Stimulated activated memory B cell treated with anti-CD40 and anti-IgM and Interleukin-4, amounts not matched to agents 10 μg/mL and 1 μg/mL and 100 μg/mL, for 72 hours (primary cell): ENCODE measurements around the gene TEKTIP1.
"Not testable (repeated sequence)": the region's sequence is repeated elsewhere in the genome, so short reads cannot be mapped to it uniquely, and the experiment has no call there.

Experiments used
- ATAC-seq: fragments of 150-1000 bp; cut with Tn5 transposase; 2 replicates; pipeline ENCODE4 v1.10.0; 2021
- H3K27ac Mint-ChIP-seq: one replicate; pipeline ENCODE4 v1.8.0; 2022; ENCODE audit warnings: mild to moderate bottlenecking, mixed read lengths
- H3K27me3 Mint-ChIP-seq: one replicate; pipeline ENCODE4 v1.8.0; 2022; ENCODE audit warnings: mixed read lengths
- H3K36me3 Mint-ChIP-seq: one replicate; pipeline ENCODE4 v1.8.0; 2022; ENCODE audit warnings: mixed read lengths
- H3K4me1 Mint-ChIP-seq: one replicate; pipeline ENCODE4 v1.8.0; 2022; ENCODE audit warnings: mixed read lengths
- H3K4me3 Mint-ChIP-seq: one replicate; pipeline ENCODE4 v1.8.0; 2022; ENCODE audit warnings: mild to moderate bottlenecking, moderate library complexity, mixed read lengths
- H3K9me3 Mint-ChIP-seq: one replicate; pipeline ENCODE4 v1.8.0; 2022; ENCODE audit warnings: mixed read lengths

Gene TEKTIP1

GRCh38 chr19:3527238-3527910 lies 11.6 kb upstream of the TEKTIP1 start:
- H3K27ac Mint-ChIP-seq, result no peak overlapping the region
- H3K27me3 Mint-ChIP-seq, result no peaks in the 10 kb centered on the region
- peaks cover 22% of the 10 kb centered on the region for H3K36me3 Mint-ChIP-seq
- peaks cover under 1% of the 10 kb centered on the region for H3K4me1 Mint-ChIP-seq
- ATAC-seq, result no peak
- H3K9me3 Mint-ChIP-seq, result no peaks in the 10 kb centered on the region
- no peak overlapping the region for H3K4me3 Mint-ChIP-seq

- peaks cover 25% of the 10 kb centered on the region for H3K36me3 Mint-ChIP-seq
- no peaks in the 10 kb centered on the region for H3K9me3 Mint-ChIP-seq
- no peaks in the 10 kb centered on the region for H3K4me1 Mint-ChIP-seq
- H3K4me3 Mint-ChIP-seq, result no peak overlapping the region
- no peaks in the 10 kb centered on the region for H3K27me3 Mint-ChIP-seq
- H3K27ac Mint-ChIP-seq, result no peak overlapping the region
- ATAC-seq, result no peak
Observed at GRCh38 chr19:3528080-3528479, 10.9 kb upstream of the TEKTIP1 start.

GRCh38 chr19:3528539-3529211 lies 10.3 kb upstream of the TEKTIP1 start:
- no peaks in the 10 kb centered on the region for H3K9me3 Mint-ChIP-seq
- ATAC-seq, result no peak
- no peak overlapping the region for H3K4me3 Mint-ChIP-seq
- no peak overlapping the region for H3K27ac Mint-ChIP-seq
- H3K4me1 Mint-ChIP-seq, result no peaks in the 10 kb centered on the region
- no peaks in the 10 kb centered on the region for H3K27me3 Mint-ChIP-seq
- H3K36me3 Mint-ChIP-seq, result peaks cover 26% of the 10 kb centered on the region

- not testable (repeated sequence) for H3K27ac Mint-ChIP-seq, H3K9me3 Mint-ChIP-seq, H3K27me3 Mint-ChIP-seq, ATAC-seq, H3K4me3 Mint-ChIP-seq, H3K4me1 Mint-ChIP-seq
- H3K36me3 Mint-ChIP-seq, result peaks cover 23% of the 10 kb centered on the region
Observed at GRCh38 chr19:3529299-3529698, 9.7 kb upstream of the TEKTIP1 start.

- Mint-ChIP-seq H3K9me3 (no peaks in the 10 kb centered on the region), H3K27me3 (no peaks in the 10 kb centered on the region), H3K4me1 (no peaks in the 10 kb centered on the region), H3K27ac (no peak overlapping the region), H3K4me3 (no peak overlapping the region), H3K36me3 (peaks cover 32% of the 10 kb centered on the region)
- ATAC-seq, result no peak
Observed at GRCh38 chr19:3530389-3530788, 8.6 kb upstream of the TEKTIP1 start.

- Mint-ChIP-seq H3K9me3 (no peaks in the 10 kb centered on the region), H3K4me1 (no peaks in the 10 kb centered on the region), H3K36me3 (peaks cover 42% of the 10 kb centered on the region), H3K27ac (no peak overlapping the region), H3K4me3 (no peak overlapping the region), H3K27me3 (no peaks in the 10 kb centered on the region)
- ATAC-seq, result no peak
Observed at GRCh38 chr19:3531716-3532115, 7.3 kb upstream of the TEKTIP1 start.

GRCh38 chr19:3532154-3532786 lies 6.7 kb upstream of the TEKTIP1 start:
- Mint-ChIP-seq H3K9me3 (no peaks in the 10 kb centered on the region), H3K27me3 (no peaks in the 10 kb centered on the region), H3K27ac (no peak overlapping the region), H3K4me3 (no peak overlapping the region), H3K4me1 (no peaks in the 10 kb centered on the region), H3K36me3 (peaks cover 39% of the 10 kb centered on the region)
- no peak for ATAC-seq

GRCh38 chr19:3533033-3533432 lies 5.9 kb upstream of the TEKTIP1 start:
- no peak for ATAC-seq
- H3K27me3 Mint-ChIP-seq, result no peaks in the 10 kb centered on the region
- peaks cover 45% of the 10 kb centered on the region for H3K36me3 Mint-ChIP-seq
- no peaks in the 10 kb centered on the region for H3K4me1 Mint-ChIP-seq
- no peak overlapping the region for H3K27ac Mint-ChIP-seq
- H3K9me3 Mint-ChIP-seq, result no peaks in the 10 kb centered on the region
- no peak overlapping the region for H3K4me3 Mint-ChIP-seq

- Mint-ChIP-seq H3K27me3 (no peaks in the 10 kb centered on the region), H3K9me3 (no peaks in the 10 kb centered on the region)
Observed at GRCh38 chr19:3533563-3534216, 5.3 kb upstream of the TEKTIP1 start.

GRCh38 chr19:3534375-3535234 lies 4.4 kb upstream of the TEKTIP1 start:
- Mint-ChIP-seq H3K27ac (no peak overlapping the region), H3K36me3 (peaks cover 56% of the 10 kb centered on the region), H3K9me3 (no peaks in the 10 kb centered on the region), H3K4me1 (no peaks in the 10 kb centered on the region), H3K4me3 (no peak overlapping the region), H3K27me3 (no peaks in the 10 kb centered on the region)
- ATAC-seq, result no peak

More at GRCh38 chr19:3533563-3534216, 5.3 kb upstream of the TEKTIP1 start:
- no peak for ATAC-seq
- H3K4me1 Mint-ChIP-seq, result no peaks in the 10 kb centered on the region
- H3K27ac Mint-ChIP-seq, result no peak overlapping the region
- peaks cover 52% of the 10 kb centered on the region for H3K36me3 Mint-ChIP-seq
- no peak overlapping the region for H3K4me3 Mint-ChIP-seq

GRCh38 chr19:3535235-3535535 lies 3.8 kb upstream of the TEKTIP1 start:
- ATAC-seq, result no peak
- peaks cover 59% of the 10 kb centered on the region for H3K36me3 Mint-ChIP-seq
- H3K27me3 Mint-ChIP-seq, result no peaks in the 10 kb centered on the region
- H3K4me3 Mint-ChIP-seq, result no peak overlapping the region
- no peaks in the 10 kb centered on the region for H3K9me3 Mint-ChIP-seq
- H3K27ac Mint-ChIP-seq, result no peak overlapping the region
- no peaks in the 10 kb centered on the region for H3K4me1 Mint-ChIP-seq

GRCh38 chr19:3535563-3535965 lies 3.4 kb upstream of the TEKTIP1 start:
- no peak for ATAC-seq
- H3K4me3 Mint-ChIP-seq, result no peak overlapping the region
- H3K4me1 Mint-ChIP-seq, result no peaks in the 10 kb centered on the region
- H3K27me3 Mint-ChIP-seq, result no peaks in the 10 kb centered on the region
- H3K9me3 Mint-ChIP-seq, result no peaks in the 10 kb centered on the region
- no peak overlapping the region for H3K27ac Mint-ChIP-seq
- peaks cover 59% of the 10 kb centered on the region for H3K36me3 Mint-ChIP-seq

GRCh38 chr19:3535981-3536380 lies 3.0 kb upstream of the TEKTIP1 start:
- no peak overlapping the region for H3K4me3 Mint-ChIP-seq
- H3K36me3 Mint-ChIP-seq, result peaks cover 59% of the 10 kb centered on the region
- H3K27ac Mint-ChIP-seq, result no peak overlapping the region
- no peak for ATAC-seq
- no peaks in the 10 kb centered on the region for H3K27me3 Mint-ChIP-seq
- H3K4me1 Mint-ChIP-seq, result no peaks in the 10 kb centered on the region
- no peaks in the 10 kb centered on the region for H3K9me3 Mint-ChIP-seq

- no peak for ATAC-seq
- Mint-ChIP-seq H3K27me3 (no peaks in the 10 kb centered on the region), H3K4me3 (no peak overlapping the region), H3K27ac (peak overlapping the region; percentile 28), H3K9me3 (no peaks in the 10 kb centered on the region), H3K36me3 (peaks cover 59% of the 10 kb centered on the region), H3K4me1 (no peaks in the 10 kb centered on the region)
Observed at GRCh38 chr19:3536429-3537100, 2.4 kb upstream of the TEKTIP1 start.

- ATAC-seq, result no peak
Observed at GRCh38 chr19:3537101-3537437, 1.9 kb upstream of the TEKTIP1 start.

More at GRCh38 chr19:3537101-3537437, 1.9 kb upstream of the TEKTIP1 start:
- peak overlapping the region; percentile 28 for H3K27ac Mint-ChIP-seq
- peaks cover 59% of the 10 kb centered on the region for H3K36me3 Mint-ChIP-seq
- H3K27me3 Mint-ChIP-seq, result no peaks in the 10 kb centered on the region
- H3K4me3 Mint-ChIP-seq, result peak overlapping the region; percentile 19
- no peaks in the 10 kb centered on the region for H3K4me1 Mint-ChIP-seq
- H3K9me3 Mint-ChIP-seq, result no peaks in the 10 kb centered on the region
